Kidney capillary endothelial cell (primary cell): ENCODE measurements around the gene EHBP1.
A peak's percentile ranks its signal among the peaks of the same experiment; 100 is the strongest.
"Not testable (repeated sequence)": the region's sequence is repeated elsewhere in the genome, so short reads cannot be mapped to it uniquely, and the experiment has no call there.

Experiments
- DNase-seq: peaks from one replicate; pipeline ENCODE4 v3.0.0-alpha.2; 2018; ENCODE audit warnings: low spot score

Gene EHBP1

DNA sequence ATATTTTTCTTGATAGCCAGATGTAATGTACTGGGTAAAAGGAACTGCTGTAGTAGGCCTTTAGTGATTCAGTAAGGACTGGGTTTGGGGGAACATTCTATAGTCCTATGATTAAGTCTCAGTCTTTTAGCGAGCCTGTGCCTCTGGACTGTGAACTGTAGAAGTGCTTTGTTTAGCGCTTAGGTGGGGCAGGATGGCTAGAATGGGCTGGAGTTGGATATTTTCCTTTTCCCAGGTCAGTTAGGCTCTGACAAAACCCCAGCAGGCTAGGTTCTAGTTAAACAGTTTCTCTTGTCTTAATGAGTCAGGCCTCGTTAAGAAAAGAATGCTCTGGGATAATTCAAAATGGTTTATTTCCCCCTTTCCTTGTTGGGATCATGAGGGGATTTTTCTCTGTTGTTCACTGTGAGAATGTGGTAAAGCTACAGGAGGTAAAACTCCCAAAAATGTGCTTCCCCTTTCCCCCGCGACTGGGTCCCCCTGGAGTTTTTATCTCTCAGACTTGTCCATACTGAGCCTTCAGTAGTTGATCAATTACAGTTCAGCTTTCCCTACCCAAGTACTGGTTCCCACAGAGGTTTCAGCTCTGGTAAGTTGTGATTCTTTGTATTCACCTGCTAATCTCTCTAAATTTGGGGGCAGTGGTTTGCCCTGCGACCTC is 31.5 kb downstream of the EHBP1 start:
- DNase-seq, result no peak

DNA sequence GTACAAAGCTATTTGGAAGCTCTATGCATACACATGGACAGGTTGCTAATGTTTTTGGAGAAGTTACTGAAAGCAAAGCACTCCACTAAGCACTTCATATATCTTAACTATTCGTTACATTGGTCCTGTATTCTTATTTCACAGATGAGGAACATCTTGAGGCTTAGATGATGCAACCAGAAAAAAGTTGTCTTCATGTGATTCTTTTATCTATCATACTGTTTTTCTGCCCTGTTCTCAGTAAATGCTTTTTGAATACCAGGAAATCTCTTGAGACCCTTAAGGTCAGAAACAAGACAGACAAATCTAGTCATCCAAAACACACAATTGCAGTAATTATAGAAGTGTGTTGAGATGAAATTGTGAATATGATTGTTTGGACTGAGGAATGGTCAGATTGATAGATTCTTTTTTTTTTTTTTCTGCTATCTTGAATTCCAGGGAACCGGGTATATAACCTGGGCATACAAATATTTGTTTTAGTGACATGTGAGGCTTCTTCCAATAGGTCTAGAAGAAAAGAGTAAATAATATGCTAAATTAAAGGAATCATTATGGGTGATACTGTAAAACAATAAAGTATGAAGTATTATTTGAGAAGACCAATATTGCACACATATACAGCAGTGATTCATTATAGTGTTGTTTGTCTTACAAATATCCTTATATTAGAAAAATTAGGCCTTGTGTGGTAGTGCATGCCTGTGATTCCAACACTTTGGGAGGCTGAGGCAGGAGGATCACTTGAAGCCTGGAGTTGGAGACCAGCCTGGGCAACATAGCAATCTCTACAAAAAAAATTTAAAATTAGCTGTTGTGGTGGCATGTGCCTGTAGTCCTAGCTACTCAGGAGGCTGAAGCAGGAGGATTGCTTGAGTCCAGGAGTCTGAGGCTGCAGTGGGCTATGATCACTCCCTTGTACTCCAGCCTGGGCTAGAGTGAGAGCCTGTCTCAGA is 33.7 kb downstream of the EHBP1 start:
- DNase-seq, result no peak

DNA sequence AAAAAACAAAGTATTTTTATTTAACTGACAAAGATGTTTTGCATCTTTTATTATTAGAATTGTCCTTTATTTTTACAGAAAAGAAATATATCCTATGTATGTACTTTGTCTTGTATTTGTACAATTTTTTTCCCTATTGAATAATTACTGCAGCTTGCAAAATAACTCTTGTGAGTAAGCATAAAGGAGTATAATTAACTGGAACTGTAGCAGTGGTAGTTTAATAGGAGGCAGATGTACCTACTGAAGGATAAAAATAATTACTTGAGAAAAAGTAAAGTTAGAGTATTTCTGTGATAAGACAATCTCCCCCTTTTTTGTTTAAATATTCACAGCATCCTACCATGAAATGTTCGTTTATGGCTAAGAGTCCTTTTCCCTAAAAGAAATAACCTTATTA is 34.7 kb downstream of the EHBP1 start:
- no peak for DNase-seq

DNA sequence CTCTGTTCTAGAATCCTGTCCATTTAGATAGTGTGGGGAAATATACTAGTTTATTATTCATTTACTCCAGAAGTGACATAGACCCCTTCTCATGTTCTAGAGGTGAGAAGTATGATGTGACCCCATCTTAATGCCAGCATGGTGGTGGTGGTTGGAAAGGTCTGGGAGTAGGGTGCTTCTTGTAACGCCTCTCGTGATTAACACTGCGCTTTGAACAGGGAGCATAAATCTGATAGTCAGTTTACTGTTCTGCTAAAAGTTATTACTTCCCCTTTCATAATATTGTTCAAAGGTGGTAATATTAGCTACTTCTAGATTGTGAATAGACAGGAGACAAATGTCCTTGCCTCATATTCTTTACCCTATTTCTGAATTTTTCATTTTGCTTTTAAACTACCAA is 35.6 kb downstream of the EHBP1 start:
- no peak for DNase-seq

DNA sequence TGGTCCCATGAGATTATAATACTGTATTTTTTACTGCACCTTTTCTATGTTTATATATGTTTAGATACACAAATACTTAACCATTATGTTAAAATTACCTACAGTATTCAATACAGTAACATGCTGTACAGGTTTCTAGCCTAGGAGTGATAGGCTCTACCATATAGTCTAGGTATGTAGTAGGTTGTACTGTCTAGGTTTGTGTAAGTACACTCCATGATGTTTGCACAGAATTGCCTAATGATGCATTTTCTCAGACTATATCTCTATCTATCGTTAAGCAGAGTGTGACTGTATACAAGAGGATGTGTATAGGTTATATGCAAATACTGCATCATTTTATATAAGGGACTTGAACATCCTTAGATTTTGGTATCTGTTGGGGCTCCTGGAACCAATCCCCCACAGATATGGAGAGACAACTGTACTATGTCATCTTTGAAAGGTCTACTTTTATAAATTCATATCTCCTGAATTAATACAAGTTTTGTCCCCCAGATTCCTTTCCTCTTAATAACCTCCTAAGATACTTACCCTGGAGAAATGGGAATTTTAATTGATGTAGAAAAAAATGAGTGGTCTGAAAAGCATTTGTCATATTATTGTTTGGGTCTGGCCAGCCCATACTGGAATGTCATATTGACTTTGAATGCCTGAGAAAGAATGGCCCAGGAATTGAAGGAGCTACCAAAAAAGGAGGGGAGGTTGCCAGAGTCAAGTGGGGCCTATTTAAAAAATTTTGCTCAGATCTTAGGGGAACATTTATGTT is 36.6 kb downstream of the EHBP1 start:
- no peak for DNase-seq

DNA sequence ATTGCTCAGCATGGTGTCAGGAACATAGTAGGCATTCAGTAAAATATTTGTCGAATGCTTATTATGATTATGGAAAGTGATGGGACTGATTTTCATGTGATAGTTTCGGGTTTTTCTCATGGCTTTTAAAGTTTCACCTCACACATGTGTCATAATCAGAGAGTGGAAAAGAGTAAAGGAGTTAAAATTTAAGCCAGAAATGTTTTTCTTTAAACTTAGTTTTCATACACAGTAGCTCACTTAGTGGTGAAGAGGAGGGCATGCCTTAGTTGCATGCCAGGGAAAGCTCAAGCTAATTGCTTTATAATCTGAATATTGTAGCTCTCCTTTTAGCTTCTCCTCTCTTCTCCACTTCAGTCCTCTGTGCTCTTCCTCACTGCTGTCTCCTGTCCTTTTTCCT is 38.0 kb downstream of the EHBP1 start:
- DNase-seq, result no peak

DNA sequence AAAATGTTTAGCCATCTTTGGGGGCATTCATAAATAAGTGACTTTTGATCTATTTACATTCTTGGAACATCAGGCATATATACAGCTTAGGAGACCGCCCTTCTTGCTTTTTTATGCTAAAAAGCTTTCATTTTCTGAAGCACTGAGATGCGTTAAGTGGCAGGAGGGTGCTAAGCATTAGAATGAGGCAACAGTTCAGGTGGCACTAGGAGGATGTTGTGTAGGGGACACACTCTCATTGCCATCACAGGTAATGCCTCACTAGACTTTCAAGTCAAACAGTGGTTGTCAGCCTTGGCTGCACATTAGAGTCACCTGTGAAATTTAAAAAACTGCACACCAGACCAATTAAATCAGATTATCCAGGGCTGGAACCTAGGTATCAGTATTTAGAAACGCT is 39.1 kb downstream of the EHBP1 start:
- no peak for DNase-seq

DNA sequence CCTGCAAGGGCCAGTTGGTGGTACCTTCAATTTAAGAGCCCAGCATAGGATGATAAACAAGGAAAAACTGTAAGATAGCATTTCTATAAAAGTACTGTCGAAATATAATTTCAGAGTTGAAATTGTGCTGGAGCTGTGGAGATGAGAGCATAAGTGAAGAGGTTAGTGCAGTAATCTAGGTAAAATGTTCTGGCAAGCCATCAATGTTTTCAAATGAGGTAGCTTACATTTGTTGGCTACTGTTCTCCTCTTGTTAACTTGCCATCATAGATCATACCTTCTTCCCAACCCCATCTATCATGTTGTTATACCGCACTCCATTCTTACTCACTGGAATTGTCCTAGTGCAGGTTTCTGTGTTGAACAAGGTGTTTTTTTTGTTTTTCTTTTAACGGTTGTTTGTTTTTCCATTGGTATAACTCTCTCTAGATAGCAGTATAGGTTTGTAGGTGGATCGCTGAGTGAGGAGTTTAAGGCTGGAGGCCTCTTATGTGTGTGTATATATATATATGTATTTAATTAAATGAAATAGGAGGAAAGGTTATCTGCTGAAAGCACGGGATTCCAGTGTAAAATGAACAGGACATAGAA is 40.5 kb downstream of the EHBP1 start:
- DNase-seq, result no peak

DNA sequence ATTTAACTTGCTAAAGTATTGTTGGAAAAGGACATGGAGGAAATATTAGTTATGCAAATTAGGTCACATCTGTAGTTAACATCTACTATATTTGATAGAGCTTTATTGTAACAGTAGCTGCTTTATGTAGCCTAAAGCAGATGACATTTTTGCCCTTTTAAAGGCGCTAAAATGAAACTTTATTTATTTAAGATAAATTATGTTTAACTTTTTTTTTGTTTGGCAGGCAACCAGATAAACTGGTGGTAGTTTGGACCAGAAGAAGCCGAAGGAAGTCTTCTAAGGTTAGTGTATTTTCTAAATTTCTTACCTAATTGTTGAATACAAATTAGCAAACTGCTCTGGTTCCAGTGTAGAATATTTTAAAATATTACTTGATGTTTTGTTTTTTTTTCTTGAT is 41.7 kb downstream of the EHBP1 start:
- DNase-seq, result no peak

DNA sequence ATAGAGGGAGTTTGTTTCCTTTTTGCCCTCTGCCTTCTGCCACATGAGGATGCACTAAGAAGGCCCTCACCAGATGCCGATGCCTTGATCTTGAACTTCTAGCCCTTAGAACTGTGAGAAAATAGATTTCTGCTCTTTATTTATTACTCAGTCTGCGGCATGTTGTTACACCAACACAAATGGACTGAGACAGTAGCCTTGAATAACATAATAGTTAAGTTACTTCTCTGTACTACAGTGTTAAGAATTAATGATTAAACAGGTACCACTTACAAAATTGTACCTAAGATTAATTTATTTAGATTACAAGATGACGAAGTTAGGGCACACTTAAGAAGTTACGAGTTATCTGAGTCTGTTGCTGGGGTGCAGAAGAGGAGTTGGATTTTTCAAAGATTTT is 42.4 kb downstream of the EHBP1 start:
- DNase-seq, result no peak

DNA sequence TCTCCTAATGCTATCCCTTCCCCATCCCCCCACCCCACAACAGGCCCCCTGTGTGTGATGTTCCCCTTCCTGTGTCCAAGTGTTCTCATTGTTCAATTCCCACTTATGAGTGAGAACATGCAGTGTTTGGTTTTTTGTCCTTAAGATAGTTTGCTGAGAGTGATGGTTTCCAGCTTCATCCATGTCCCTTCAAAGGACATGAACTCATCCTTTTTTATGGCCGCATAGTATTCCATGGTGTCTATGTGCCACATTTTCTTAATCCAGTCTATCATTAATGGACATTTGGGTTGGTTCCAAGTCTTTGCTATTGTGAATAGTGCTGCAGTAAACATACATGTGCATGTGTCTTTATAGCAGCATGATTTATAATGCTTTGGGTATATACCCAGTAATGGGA is 43.6 kb downstream of the EHBP1 start:
- not testable (repeated sequence) for DNase-seq

DNA sequence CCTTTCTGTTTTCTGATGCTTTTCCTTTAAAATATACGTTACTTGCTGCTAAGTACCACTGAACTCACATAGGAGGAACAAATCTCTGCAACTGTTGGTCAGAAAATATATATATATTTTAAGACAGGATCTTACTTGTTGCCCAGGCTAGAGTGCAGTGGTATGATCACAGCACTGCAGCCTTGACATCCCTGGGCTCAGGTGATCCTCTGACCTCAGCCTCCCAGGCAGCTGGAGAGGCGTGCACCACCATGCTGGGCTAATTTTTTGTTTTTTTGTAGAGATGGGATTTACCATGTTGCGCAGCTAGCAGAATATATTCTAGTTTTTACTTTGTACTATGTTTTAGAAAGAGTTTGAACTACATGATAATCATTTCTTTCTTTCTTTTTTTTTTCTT is 51.5 kb downstream of the EHBP1 start:
- no peak for DNase-seq

DNA sequence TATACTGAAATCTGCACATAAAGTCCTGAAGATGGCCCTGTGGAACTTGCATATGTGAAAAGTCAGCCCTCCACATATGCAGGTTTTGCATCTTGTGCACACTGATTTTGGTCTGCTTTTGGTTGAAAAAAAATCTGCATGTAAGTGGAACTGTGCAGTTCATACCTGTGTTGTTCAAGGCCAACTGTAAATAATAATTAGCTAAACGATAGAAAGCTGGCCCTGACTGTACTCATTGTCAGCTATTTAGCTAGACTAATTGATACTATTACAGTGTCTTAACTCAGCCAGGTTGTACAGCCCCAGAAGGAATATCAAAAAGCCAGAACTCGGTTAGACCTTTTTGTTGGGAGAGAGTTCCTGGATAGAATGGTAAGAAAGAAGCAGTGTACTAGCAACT is 54.5 kb downstream of the EHBP1 start:
- no peak for DNase-seq

DNA sequence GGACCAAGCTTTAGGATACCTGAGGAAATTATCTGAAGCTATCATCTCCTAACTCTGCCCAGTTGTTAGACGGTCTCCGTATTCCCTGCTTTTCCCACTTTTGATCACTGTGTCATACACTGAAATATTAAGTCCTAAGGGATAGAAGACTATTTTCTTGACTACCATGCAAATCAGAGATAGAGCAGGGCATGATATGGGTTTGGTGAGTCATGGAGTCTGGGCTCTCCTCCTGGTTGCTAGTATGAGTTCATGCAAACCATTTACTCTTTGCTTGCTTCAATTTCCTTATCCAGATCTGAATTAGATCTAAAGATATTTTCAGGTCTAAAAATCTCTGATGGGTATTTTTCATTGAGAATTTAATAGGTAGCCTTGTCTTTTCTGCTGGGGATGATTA is 55.0 kb downstream of the EHBP1 start:
- DNase-seq, result no peak

DNA sequence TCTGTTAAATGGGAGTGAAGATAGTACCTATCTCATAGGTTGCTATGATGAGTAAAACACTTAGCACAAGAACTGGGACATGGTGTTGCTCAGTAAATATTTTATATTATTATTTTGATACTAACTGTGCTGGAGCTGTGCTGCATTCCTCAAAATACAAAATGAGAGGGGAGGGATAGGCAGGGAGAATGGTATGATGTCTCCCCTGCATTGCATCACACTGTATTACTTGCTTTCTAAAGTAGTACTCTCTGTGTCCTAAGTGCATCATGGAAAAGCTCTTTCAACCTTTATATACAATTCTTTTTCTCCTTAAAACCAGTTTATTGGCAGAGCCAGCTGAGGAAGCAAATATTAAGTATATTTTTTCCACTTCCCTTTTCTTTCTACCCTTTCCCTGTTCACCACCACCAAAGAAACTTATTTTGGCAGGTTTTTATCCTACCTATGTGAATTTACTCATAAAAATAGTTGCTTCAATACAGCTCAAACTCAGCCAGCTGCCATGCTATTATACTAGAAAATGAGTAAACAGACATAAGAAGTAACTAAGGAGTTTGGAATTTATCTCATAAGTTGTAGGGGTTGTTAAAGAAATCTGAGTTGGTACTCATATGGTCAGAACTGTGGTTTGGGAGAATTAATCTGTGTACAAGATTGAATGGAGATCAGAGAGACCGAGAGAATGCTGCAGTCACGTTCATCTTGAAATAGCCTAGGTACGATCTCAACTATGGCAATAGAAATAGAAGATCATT is 60.3 kb downstream of the EHBP1 start:
- no peak for DNase-seq

DNA sequence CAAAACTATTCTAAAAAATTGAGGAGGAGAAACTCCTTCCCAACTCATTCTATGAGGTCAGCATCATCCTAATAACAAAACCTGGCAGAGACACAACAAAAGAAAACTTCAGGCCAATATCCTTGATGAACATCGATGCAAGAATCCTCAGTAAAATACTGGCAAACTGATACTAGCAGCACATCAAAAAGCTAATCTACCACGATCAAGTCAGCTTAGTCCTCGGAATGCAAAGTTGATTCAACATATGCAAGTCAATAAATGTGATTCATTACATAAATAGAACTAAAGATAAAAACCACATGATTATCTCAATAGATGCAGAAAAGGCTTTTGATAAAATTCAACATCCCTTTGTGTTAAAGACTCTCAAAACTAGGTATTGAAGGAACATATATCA is 63.1 kb downstream of the EHBP1 start:
- no peak for DNase-seq

DNA sequence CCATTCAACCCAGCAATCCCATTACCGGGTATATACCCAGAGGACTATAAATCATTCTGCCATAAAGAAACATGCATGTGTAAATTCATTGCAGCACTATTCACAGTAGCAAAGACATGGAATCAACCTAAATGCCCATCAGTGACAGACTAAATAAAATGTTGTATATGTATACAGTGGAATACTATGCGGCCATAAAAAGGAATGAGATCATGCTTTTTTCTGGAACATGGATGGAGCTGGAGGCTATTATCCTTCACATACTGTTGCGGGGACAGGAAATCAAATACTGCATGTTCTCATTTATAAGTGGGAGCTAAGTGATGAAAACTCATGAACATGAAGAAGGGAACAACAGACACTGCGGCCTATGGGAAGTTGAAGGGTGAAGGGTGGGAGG is 65.1 kb downstream of the EHBP1 start:
- DNase-seq, result no peak

DNA sequence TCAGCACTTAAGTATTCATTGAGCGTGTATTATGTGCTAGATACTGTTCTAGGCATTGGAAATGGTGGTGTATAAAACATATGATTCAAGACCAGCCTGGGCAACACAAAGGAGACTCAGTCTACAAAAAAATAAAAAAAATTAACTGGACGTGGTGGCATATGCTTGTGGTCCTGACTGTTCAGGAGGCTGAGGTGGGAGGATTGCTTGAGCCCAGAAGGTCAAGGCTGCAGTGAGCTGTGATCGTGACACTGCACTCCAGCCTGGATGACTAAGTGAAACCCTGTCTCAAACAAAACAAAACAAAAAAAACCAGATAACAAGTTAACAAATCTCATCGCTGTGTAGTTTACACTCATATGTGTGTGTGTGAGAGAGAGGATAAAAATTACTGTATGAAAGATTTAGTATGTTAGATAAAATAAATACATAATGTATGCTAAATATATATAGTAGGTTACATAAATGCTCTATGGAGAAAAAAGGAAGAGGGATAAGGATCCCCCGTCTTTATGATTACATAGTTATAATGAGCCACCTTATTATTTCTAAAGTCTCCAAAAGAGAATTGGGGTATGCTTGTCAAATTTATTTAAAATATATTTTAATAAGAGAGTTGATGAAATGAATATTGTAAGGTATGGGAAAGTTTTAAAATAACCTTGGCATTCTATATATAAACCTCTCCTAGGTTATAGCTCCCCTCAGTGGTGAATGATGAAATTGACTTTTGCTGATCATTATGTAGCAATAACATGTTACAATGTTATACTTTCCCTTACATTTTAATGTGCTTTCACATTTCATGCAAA is 69.2 kb downstream of the EHBP1 start:
- peak; percentile 75 for DNase-seq

DNA sequence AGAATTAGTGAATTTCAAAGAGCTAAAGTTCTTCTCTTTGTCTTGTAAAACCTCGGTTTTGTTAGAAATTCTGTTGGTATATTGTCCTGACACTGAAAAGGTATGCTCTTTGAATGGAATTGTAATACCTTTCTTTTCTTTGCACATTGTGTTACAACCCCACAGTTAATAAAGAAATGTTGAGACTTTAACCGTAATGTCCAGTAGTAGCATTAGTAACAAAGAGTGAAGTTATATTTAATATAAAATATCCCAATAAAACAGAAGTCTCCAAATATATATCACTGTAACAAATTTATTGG is 69.8 kb downstream of the EHBP1 start:
- no peak for DNase-seq

DNA sequence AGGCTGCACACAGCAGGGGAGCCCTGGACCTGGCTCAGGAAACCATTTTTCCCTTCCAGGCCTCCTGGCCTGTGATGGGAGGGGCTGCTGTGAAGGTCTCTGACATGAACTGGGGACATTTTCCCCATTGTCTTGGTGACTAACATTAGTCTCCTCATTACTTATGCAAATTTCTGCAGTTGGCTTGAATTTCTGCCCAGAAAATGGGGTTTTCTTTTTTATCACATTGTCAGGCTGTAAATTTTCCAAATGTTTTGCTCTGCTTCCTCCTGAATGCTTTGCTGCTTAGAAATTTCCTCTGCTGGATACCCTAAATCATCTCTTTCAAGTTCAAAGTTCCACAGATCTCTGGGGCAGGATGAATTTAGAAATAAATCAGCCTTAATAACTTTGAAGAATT is 78.2 kb downstream of the EHBP1 start:
- no peak for DNase-seq

DNA sequence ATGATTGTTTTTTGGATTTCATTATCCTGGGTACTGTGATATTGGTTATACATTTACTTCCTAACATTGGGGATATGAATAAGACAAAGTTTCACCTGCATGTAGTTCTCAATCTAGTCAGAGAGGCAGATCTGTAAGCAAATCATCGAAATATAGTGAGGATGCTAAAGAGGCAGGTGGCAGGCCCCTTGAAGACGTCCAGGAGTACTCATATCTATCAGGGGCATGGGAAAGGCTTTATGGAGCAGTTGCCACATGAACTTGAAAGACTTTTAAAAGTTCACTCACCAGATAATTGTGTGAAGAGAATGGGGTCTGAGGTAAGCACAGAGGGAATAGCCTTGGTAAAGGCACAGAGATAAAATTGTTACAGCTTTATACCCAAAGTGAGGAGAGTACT is 78.8 kb downstream of the EHBP1 start:
- DNase-seq, result no peak
